Suprapubic skin (tissue), 4 donors: ENCODE results near the gene TSPOAP1. TPM values are rescaled to one million over a fixed set of nuclear protein-coding genes. Genes with fewer than 3 reads are reported as not detected.

ENCODE experiments used
- DNase-seq, 2 donors: peaks; one replicate each; pipeline ENCODE4 v3.0.0-alpha.2; 2019; ENCODE audit warnings: low spot score in 2 of 2
- H3K27ac ChIP-seq: fragments of 200-600 bp; sonication (generic); one replicate; pipeline ENCODE4 v1.5.1; 2019
- H3K27me3 ChIP-seq: fragments of 200-600 bp; sonication (generic); one replicate; pipeline ENCODE4 v1.5.1; 2019
- H3K36me3 ChIP-seq: fragments of 200-600 bp; sonication (generic); one replicate; pipeline ENCODE4 v1.5.1; 2019
- H3K4me1 ChIP-seq: fragments of 200-600 bp; sonication (generic); one replicate; pipeline ENCODE4 v1.5.1; 2019
- H3K4me3 ChIP-seq: fragments of 200-600 bp; sonication (generic); one replicate; pipeline ENCODE4 v1.5.1; 2019; ENCODE audit warnings: mild to moderate bottlenecking
- H3K9me3 ChIP-seq: fragments of 200-600 bp; sonication (generic); one replicate; pipeline ENCODE4 v1.5.1; 2019
- CTCF ChIP-seq, 2 donors: fragments of 200-600 bp in 1 of 2; fragments of 450-650 bp in 1 of 2; sonication (generic) in 1 of 2; IDR thresholded peaks; one replicate each; pipeline ENCODE4 v1.5.1; 2016 to 2019; ENCODE audit warnings: antibody characterized with exemption in 2 of 2, mild to moderate bottlenecking in 1 of 2, moderate library complexity in 1 of 2
- EP300 ChIP-seq: sonication (generic); formaldehyde crosslinking; IDR thresholded peaks from one replicate; pipeline ENCODE4 v1.6.1; 2017; ENCODE audit warnings: antibody characterized with exemption
- POLR2A ChIP-seq, 2 donors: fragments of 450-650 bp; IDR thresholded peaks; one replicate each; pipeline ENCODE4 v1.6.1; 2017; ENCODE audit warnings: antibody characterized with exemption in 2 of 2, mild to moderate bottlenecking in 2 of 2, moderate library complexity in 2 of 2
- POLR2AphosphoS5 ChIP-seq, 3 donors: sonication (generic); formaldehyde crosslinking; IDR thresholded peaks; one replicate each; pipeline ENCODE4 v1.6.1; 2017; ENCODE audit warnings: antibody characterized with exemption in 3 of 3
- WGBS: methylation state at CpG from one replicate; pipeline ENCODE4 v1.1.5; 2018; 5-methylcytosine and 5-hydroxymethylcytosine counted together
- total RNA-seq, 4 donors: library from RNA; depleted of rRNA; stranded (reverse); fragments of >200 nt; gene quantifications; one replicate each; pipeline ENCODE4 v1.1.0, GENCODE V29; 2016

TSPOAP1 gene
- total RNA-seq, 4 donors from 2014 or later: 6.8 to 26.9 (median 12.4) TPM

- no peak for TF ChIP-seq POLR2A (IDR thresholded peaks at IDR 0.05)
- TF ChIP-seq EP300: no peak
- TF ChIP-seq CTCF (IDR thresholded peaks at IDR 0.05): no peak
- TF ChIP-seq POLR2AphosphoS5 (IDR thresholded peaks at IDR 0.05): no peak
- H3K4me3 ChIP-seq: no peak overlapping the region
- peaks cover 37% of the 10 kb centered on the region for H3K27me3 ChIP-seq
- WGBS: 21% methylated on average over 8 of the region's 8 CpGs
- H3K9me3 ChIP-seq: no peaks in the 10 kb centered on the region
- DNase-seq: peak in 1 of 2 donors; percentile 57
- no peak overlapping the region for H3K27ac ChIP-seq
- H3K4me1 ChIP-seq: peaks cover 4% of the 10 kb centered on the region
- H3K36me3 ChIP-seq: no peaks in the 10 kb centered on the region
These were observed 73.8 kb downstream of the TSPOAP1 start for GRCh38 chr17:58254803-58255202.

GRCh38 chr17:58253082-58253481 is 75.5 kb downstream of the TSPOAP1 start:
- TF ChIP-seq EP300 (no peak), POLR2AphosphoS5 (IDR thresholded peaks at IDR 0.05) (no peak), CTCF (IDR thresholded peaks at IDR 0.05) (no peak), POLR2A (IDR thresholded peaks at IDR 0.05) (no peak)
- H3K36me3 ChIP-seq: no peaks in the 10 kb centered on the region
- DNase-seq: no peak
- peaks cover 44% of the 10 kb centered on the region for H3K27me3 ChIP-seq
- H3K27ac ChIP-seq: no peak overlapping the region
- no peak overlapping the region for H3K4me3 ChIP-seq
- peaks cover 15% of the 10 kb centered on the region for H3K4me1 ChIP-seq
- 77% methylated on average over 3 of the region's 3 CpGs for WGBS
- no peaks in the 10 kb centered on the region for H3K9me3 ChIP-seq

GRCh38 chr17:58252141-58252540 is 76.5 kb downstream of the TSPOAP1 start:
- H3K36me3 ChIP-seq: no peaks in the 10 kb centered on the region
- H3K9me3 ChIP-seq: no peaks in the 10 kb centered on the region
- H3K4me3 ChIP-seq: no peak overlapping the region
- peaks cover 44% of the 10 kb centered on the region for H3K27me3 ChIP-seq
- H3K4me1 ChIP-seq: peaks cover 15% of the 10 kb centered on the region
- no peak for DNase-seq
- 66% methylated on average over 6 of the region's 9 CpGs for WGBS
- no peak for TF ChIP-seq POLR2AphosphoS5 (IDR thresholded peaks at IDR 0.05)
- TF ChIP-seq CTCF (IDR thresholded peaks at IDR 0.05): no peak
- no peak for TF ChIP-seq EP300
- no peak for TF ChIP-seq POLR2A (IDR thresholded peaks at IDR 0.05)
- H3K27ac ChIP-seq: no peak overlapping the region

Other genes starting within 250 kb of the TSPOAP1 start
- gene DYNLL2, start 245.4 kb downstream of the TSPOAP1 start, total RNA-seq: 10 to 100 TPM; 14.6 to 22.4 (median 16.5) TPM
- not detected for gene OR4D1, start 180.4 kb downstream of the TSPOAP1 start, total RNA-seq
- gene OR4D2, start 161.8 kb downstream of the TSPOAP1 start, total RNA-seq: not detected
- under 1 TPM in 1 of 4 donors, not detected in 3; 0.25 TPM for gene EPX, start 136.1 kb downstream of the TSPOAP1 start, total RNA-seq
- 10 to 100 TPM; 11.0 to 25.1 (median 17.2) TPM for gene MKS1, start 109.5 kb downstream of the TSPOAP1 start, total RNA-seq
- under 1 TPM in 2 of 4 donors, not detected in 2; 0.19 to 0.23 TPM for gene LPO, start 90.2 kb downstream of the TSPOAP1 start, total RNA-seq
- not detected for gene MPO, start 47.9 kb downstream of the TSPOAP1 start, total RNA-seq
- 10 to 100 TPM; 33.8 to 48.3 (median 40.3) TPM for gene SUPT4H1, start 23.4 kb upstream of the TSPOAP1 start, total RNA-seq
- 10 to 100 TPM; 16.0 to 58.3 (median 21.5) TPM for gene RNF43, start 88.7 kb upstream of the TSPOAP1 start, total RNA-seq
- gene HSF5, start 159.6 kb upstream of the TSPOAP1 start, total RNA-seq: not detected
- gene MTMR4, start 185.8 kb upstream of the TSPOAP1 start, total RNA-seq: 10 to 100 TPM; 31.7 to 66.0 (median 53.4) TPM